ENCODE data around the gene ARL3.
"Not testable (repeated sequence)": the region's sequence is repeated elsewhere in the genome, so short reads cannot be mapped to it uniquely, and the experiment has no call there.

Gene ARL3

GRCh38 chr10:102673236-102673818, 40.9 kb downstream of the ARL3 start:
- DNase-seq (ENCODE audit: low spot score) = no peak

DNA sequence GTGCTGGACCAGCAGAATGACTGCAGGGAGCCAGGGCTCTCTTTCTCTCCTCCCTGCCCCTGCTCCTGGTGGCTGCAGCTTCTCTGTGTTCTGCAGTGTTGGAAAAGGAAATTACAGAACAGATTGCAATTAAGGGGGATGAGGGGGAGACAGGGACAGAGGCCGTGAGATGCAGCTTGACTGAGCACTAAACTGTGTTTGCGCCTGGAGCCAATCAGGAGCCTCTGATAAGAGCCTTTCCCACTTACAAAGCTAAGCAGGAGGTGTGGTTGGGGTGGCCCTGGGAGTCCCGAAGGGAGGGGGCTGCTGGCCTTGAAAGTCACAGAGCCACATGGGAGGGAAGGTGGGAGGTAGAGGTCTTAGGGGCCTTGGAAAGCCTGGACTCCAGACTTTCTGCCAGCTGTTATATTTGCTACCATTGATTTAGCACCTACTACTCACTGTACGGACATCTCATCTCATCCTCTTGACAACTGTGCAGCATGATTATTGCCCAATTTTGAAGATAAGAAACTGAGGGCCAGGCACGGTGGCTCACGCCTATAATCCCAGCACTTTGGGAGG, 43.2 kb downstream of the ARL3 start:
- no peak for DNase-seq (ENCODE audit: low spot score)

DNA sequence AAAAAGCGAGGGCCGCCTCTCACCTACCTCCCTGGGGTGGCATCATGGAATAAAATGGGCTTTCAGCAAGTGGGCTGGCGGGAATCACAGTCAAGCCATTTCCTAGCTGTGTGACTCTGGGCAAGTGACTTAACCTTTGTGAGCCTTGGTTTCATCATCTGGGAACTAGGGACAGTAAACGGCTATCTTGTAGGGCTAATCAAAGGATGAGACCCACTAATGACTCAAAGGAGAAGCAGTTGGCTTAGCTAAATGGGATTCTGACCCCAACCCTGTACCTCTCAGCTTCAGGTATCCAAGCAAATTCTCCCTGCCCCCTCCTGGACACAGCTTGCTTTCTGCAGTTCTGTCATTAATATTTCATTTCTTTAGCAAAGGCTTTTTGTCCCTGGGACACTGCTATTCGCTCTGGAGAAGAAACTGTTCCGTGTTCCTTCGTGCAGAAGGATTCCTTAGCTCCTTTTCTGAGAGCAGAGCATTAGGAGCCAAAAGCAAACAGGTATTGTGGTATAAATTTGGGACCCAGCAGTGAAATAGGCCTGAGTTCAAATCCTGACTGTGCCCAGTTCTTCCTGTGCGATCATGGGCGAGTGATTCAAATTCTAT, 44.0 kb downstream of the ARL3 start:
- DNase-seq (ENCODE audit: low spot score) = no peak

DNA sequence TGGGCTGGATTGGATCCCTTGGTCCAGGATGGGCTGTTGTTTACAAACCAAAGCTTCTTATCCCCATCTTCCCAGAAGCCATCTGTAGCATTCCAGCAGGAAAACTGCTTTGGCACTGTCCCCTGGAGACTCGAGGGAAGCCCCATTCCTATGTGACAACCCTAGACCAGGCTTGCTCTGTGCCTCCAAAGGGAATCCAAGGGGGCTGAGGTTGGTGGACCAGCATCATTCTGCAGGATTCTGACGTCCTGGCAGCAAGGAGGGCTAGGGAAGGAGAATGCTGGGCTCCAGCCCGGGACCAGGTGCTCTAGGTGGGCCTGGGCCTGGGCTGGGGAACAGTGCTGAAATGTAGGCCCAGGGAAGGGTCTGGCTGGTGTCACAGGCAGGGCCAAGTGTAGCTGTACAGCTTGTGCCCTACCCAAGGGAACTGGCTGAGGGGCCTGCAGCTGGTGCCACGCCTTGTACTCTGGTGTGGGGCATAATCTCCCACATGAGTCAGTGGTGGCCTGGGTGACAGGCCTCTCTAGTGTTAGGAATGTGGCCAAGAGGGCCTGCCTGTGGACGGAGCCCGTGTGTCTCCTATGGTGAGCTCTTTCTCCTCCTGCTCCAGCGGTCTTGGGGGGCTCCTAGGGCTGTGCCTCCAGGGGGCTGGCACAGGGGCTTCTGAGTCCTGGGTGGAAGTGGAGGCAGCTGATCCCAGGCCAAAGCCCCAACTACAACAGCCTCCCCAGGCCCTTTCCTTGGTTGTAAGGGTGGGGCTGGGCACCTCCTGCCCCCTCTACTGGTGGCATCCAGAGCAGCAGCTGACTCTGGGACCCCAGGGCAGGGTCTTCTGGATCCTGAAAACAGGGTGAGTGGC, 44.8 kb downstream of the ARL3 start:
- peak; percentile 74 for DNase-seq (ENCODE audit: low spot score)

DNA sequence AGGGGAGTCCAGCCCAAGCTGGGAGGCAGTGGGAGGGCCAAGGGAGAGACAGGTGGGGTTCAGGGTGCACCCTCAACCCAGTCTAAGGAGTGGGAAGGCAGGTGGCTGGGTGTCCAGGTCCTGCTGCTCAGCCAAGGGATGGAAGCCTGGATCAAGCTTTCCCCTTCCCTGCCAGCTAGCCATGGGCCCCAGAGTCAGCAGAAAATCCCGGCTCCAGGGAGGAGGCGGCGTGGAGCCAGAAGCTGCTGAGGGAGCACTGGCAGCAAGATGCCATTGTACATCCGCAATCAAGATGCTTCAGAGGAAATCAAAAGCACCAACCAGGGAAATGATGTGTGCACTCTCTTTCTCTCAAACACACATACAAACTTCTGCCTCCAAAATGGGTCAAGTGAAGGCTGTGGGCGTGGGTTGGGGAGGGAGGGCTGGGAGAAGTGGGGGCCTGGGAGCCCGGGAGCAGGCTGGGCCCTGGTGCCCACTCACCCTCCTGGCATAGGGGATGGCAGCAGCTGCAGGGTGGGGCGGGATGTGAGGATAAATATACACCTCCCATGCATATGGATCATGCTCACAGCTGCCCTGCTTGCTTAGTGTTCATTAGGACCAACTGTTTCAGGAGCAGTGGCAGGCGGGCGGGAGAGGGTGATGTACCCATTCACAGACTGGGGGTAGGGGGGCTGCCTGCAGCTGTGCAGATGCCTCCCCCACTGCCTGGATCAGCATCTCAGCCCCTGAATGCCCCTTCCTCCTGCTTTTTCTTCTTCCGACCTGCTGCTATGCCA, 45.7 kb downstream of the ARL3 start:
- no peak for DNase-seq (ENCODE audit: low spot score)

- DNase-seq (ENCODE audit: low spot score) = not testable (repeated sequence)
These were observed 46.8 kb downstream of the ARL3 start for GRCh38 chr10:102667411-102667810.

DNA sequence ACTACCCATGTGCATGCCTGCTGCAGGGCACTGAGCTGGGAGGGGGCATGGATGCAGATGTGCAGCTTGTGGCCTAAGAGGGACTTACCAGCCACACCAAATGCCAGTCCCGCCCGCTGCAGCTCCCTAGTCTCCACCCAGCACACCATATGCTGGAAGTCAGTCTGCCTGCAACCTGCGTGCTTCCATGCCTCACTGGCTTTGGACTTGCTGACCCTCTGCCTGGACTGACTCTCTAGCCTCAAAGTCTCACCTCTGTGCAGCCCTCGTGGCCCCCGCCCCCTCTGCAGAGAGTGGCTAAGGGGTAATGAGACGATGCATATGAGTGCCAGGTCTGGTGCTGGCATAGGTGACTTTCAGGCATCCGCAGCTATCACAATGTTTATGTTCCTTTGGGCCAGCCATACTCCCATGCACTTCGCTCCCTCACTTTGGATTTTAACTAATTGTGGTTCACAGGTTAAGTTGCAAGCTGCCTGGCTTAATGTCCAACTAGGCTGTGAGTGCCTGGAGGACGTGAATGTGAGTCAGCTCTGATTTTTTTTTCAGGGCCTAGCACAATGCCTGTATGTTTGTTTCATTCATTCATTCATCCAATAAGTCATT, 48.2 kb downstream of the ARL3 start:
- DNase-seq (ENCODE audit: low spot score) = no peak

DNA sequence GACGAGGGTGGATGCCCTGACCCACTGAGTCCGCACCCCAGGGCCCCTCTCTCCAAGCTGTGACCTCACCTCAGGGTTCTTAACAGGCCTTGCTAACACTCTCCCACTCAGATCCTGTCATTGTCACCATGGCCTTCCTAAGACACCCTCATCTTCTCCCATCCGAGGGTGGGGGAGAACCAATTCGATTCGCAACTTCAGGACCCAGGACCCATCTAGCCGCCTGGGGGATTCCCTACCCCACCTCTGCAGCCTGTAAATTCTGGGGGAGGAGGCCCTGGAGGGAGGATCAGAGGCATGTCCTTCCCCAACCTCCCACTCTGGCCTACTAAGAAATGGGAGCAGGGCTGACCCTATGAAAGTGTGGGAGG, 52.6 kb downstream of the ARL3 start:
- no peak for DNase-seq (ENCODE audit: low spot score)

- peak; percentile 70 for DNase-seq (ENCODE audit: low spot score)
These were observed 53.1 kb downstream of the ARL3 start for GRCh38 chr10:102660888-102661657.

GRCh38 chr10:102658802-102659201, 55.4 kb downstream of the ARL3 start:
- DNase-seq (ENCODE audit: low spot score) = no peak

- DNase-seq (ENCODE audit: low spot score) = no peak
These were observed 56.0 kb downstream of the ARL3 start for GRCh38 chr10:102657984-102658724.

- DNase-seq (ENCODE audit: low spot score) = no peak
These were observed 56.7 kb downstream of the ARL3 start for GRCh38 chr10:102657451-102657850.

DNA sequence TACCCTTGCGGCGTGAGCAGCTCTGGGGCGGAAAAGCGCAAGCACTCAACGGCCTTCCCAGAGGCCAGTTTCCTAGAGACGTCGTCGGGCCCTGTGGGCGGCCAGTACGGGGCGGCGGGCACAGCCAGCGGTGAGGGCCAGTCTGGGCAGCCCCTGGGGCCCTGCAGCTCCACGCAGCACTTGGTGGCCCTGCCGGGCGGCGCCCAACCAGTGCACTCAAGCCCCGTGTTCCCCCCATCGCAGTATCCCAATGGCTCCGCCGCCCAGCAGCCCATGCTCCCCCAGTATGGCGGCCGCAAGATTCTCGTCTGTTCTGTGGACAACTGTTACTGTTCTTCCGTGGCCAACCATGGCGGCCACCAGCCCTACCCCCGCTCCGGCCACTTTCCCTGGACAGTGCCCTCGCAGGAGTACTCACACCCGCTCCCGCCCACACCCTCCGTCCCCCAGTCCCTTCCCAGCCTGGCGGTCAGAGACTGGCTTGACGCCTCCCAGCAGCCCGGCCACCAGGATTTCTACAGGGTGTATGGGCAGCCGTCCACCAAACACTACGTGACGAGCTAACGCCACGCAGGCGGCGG, 57.3 kb downstream of the ARL3 start:
- DNase-seq (ENCODE audit: low spot score) = no peak

- no peak for DNase-seq (ENCODE audit: low spot score)
These were observed 58.2 kb downstream of the ARL3 start for GRCh38 chr10:102656026-102656425.

DNA sequence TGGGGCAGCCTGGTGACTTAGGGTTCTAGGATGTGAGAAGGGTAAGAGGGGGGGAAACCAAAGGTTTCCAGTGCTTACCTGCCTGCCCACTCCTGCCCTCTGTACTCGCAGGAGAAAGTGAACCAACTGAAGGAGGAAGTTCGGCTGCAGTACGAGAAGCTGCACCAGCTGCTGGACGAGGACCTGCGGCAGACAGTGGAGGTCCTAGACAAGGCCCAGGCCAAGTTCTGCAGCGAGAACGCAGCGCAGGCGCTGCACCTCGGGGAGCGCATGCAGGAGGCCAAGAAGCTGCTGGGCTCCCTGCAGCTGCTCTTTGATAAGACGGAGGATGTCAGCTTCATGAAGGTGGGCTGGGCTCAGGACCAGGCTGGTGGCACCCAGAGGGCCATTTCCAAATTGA, 59.2 kb downstream of the ARL3 start:
- no peak for DNase-seq (ENCODE audit: low spot score)

- no peak for DNase-seq (ENCODE audit: low spot score)
These were observed 59.6 kb downstream of the ARL3 start for GRCh38 chr10:102654566-102654965.

DNA sequence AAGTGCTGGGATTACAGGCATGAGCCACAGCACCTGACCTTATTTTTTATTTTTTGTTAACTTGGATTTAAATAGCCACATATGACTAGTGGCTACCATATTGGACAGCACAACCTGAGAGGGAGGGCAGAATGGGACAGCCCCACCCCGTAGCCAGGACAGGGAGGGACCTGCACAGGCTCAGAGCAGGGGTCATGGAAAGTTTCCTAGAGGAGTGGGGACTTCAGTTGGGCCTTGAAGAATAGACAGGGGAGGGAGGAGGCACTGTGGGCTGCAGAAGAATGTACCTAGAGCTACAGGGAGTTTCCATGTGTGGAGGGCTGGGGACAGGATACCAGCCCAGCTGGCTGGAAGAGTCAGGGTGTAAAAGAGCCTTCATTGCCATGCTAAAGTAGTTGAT, 61.1 kb downstream of the ARL3 start:
- no peak for DNase-seq (ENCODE audit: low spot score)

DNA sequence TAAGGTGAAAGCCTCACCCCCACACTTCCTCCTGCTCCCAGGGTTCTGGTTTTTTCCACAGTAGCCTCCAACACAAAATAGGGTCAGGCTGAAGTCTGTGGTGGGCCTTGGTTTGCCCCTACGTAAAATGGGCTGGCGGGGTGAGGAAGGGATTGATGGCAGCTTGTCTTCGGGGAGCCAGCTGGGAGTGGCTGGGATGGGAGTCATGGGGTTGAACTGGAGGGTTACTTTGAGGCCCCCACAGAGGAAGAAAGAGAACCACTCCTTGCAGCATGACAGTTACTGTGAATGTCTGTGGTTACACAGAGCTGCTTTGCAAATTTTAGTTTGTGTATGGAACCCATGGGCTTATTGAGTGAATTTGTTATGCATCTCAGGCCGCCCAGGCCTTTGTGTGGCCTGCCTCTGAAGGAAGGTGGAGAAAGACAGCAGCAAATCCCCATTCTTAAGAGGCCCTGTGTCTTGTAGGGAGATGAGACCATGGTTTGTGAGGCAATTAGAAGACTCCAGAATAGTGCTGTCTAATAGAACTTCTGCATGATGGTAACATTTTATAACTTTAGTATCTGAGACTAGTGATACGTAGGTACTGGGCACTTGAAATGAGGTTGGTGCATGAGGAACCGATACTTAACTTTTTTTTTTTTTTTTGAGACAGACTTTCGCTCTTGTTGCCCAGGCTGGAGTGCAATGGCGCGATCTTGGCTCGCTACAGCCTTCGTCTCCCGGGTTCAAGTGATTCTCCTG, 61.9 kb downstream of the ARL3 start:
- no peak for DNase-seq (ENCODE audit: low spot score)

GRCh38 chr10:102651455-102652169, 62.6 kb downstream of the ARL3 start:
- DNase-seq (ENCODE audit: low spot score) = no peak
